Neuronal stem cell (in vitro differentiated cells): Measurements from ENCODE around the gene RUNX1.
A peak's percentile ranks its signal among the peaks of the same experiment; 100 is the strongest.

Source experiments
- DNase-seq: peaks from one replicate; pipeline ENCODE4 v3.0.0-alpha.2; 2013; ENCODE audit warnings: low spot score
- H2AFZ ChIP-seq: one replicate; pipeline ENCODE4 v1.6.1; 2013; ENCODE audit warnings: mild to moderate bottlenecking, low read length, inconsistent platforms
- H2AK5ac ChIP-seq: 2 replicates; pipeline ENCODE4 v1.6.1; 2013; ENCODE audit warnings: low read depth, mild to moderate bottlenecking, inconsistent platforms, low read length, moderate library complexity, mixed read lengths
- H2BK120ac ChIP-seq: 2 replicates; pipeline ENCODE4 v1.6.1; 2013; ENCODE audit warnings: low read depth, mild to moderate bottlenecking, inconsistent platforms, low read length, moderate library complexity, mixed read lengths
- H2BK12ac ChIP-seq: one replicate; pipeline ENCODE4 v1.6.1; 2013; ENCODE audit warnings: low read length, inconsistent platforms
- H2BK15ac ChIP-seq: 2 replicates; pipeline ENCODE4 v1.6.1; 2013; ENCODE audit warnings: mild to moderate bottlenecking, low read length, inconsistent platforms, mixed read lengths
- H2BK5ac ChIP-seq: one replicate; pipeline ENCODE4 v1.6.1; 2013; ENCODE audit warnings: inconsistent platforms, mild to moderate bottlenecking, low read length, moderate library complexity
- H3K14ac ChIP-seq: one replicate; pipeline ENCODE4 v1.6.1; 2013; ENCODE audit warnings: low read length, inconsistent platforms
- H3K18ac ChIP-seq: 2 replicates; pipeline ENCODE4 v1.6.1; 2013; ENCODE audit warnings: low read length, inconsistent platforms
- H3K23ac ChIP-seq: 2 replicates; pipeline ENCODE4 v1.6.1; 2013; ENCODE audit warnings: low read depth, mild to moderate bottlenecking, mixed read lengths, low read length, inconsistent platforms; ENCODE audit not compliant: poor library complexity
- H3K27ac ChIP-seq: replicated peaks from 3 replicates; pipeline ENCODE4 v1.5.1; 2013; ENCODE audit warnings: low read length, inconsistent platforms
- H3K27me3 ChIP-seq, 3 experiments: 2 replicates each; pipeline ENCODE4 v1.6.1; 2013; ENCODE audit warnings: low read length in 3 of 3, mild to moderate bottlenecking in 2 of 3, inconsistent platforms in 1 of 3, low read depth in 1 of 3, mixed read lengths in 1 of 3, moderate library complexity in 1 of 3; ENCODE audit not compliant: control insufficient read depth in 3 of 3, insufficient read depth in 3 of 3
- H3K36me3 ChIP-seq, 2 donors: replicated peaks in 1 of 2; 2 replicates each; pipeline ENCODE4 v1.6.1; 2013; ENCODE audit warnings: low read length in 2 of 2; ENCODE audit not compliant: control insufficient read depth in 2 of 2, insufficient read depth in 2 of 2
- H3K4ac ChIP-seq: 2 replicates; pipeline ENCODE4 v1.6.1; 2013; ENCODE audit warnings: inconsistent platforms, mild to moderate bottlenecking, low read length, moderate library complexity
- H3K4me1 ChIP-seq, 2 donors: 1 replicate in 1 of 2; 2 replicates in 1 of 2; pipeline ENCODE4 v1.6.1; 2013; ENCODE audit warnings: low read length in 2 of 2, low read depth in 1 of 2; ENCODE audit not compliant: control insufficient read depth in 2 of 2, insufficient read depth in 1 of 2
- H3K4me2 ChIP-seq: one replicate; pipeline ENCODE4 v1.6.1; 2013; ENCODE audit warnings: mild to moderate bottlenecking, low read length, inconsistent platforms; ENCODE audit not compliant: insufficient read depth, poor library complexity, severe bottlenecking
- H3K4me3 ChIP-seq, 2 donors: 2 replicates each; pipeline ENCODE4 v1.5.1; 2013; ENCODE audit warnings: low read length in 2 of 2, mild to moderate bottlenecking in 2 of 2, inconsistent platforms in 1 of 2, moderate library complexity in 1 of 2
- H3K79me1 ChIP-seq: one replicate; pipeline ENCODE4 v1.6.1; 2013; ENCODE audit warnings: low read depth, mild to moderate bottlenecking, inconsistent platforms, low read length, moderate library complexity
- H3K9ac ChIP-seq: one replicate; pipeline ENCODE4 v1.6.1; 2013; ENCODE audit warnings: mild to moderate bottlenecking, low read depth, low read length, inconsistent platforms; ENCODE audit not compliant: poor library complexity
- H3K9me3 ChIP-seq, 2 donors: replicated peaks in 1 of 2; 2 replicates each; pipeline versions ENCODE3 to v1.6.1; 2013; ENCODE audit warnings: low read length in 2 of 2, mild to moderate bottlenecking in 2 of 2, inconsistent platforms in 1 of 2, low read depth in 1 of 2, mixed read lengths in 1 of 2, moderate library complexity in 1 of 2; ENCODE audit not compliant: control insufficient read depth in 2 of 2, insufficient read depth in 1 of 2
- H4K8ac ChIP-seq: one replicate; pipeline ENCODE4 v1.6.1; 2013; ENCODE audit warnings: low read depth, mild to moderate bottlenecking, inconsistent platforms, low read length, moderate library complexity
- H4K91ac ChIP-seq: one replicate; pipeline ENCODE4 v1.6.1; 2013; ENCODE audit warnings: low read length, low read depth, mild to moderate bottlenecking, inconsistent platforms; ENCODE audit not compliant: poor library complexity
- WGBS, 2 donors: extraction: QIAGEN DNeasy Blood & Tissue Kit; methylation state at CpG; one replicate each; pipeline ENCODE4 v1.1.7; 2013; ENCODE audit warnings: missing lambda C conversion rate in 2 of 2, mixed read lengths in 1 of 2; ENCODE audit not compliant: insufficient read length in 2 of 2, insufficient replicate concordance in 1 of 2; ENCODE audit errors: extremely low coverage in 2 of 2; 5-methylcytosine and 5-hydroxymethylcytosine counted together

Gene RUNX1

DNA sequence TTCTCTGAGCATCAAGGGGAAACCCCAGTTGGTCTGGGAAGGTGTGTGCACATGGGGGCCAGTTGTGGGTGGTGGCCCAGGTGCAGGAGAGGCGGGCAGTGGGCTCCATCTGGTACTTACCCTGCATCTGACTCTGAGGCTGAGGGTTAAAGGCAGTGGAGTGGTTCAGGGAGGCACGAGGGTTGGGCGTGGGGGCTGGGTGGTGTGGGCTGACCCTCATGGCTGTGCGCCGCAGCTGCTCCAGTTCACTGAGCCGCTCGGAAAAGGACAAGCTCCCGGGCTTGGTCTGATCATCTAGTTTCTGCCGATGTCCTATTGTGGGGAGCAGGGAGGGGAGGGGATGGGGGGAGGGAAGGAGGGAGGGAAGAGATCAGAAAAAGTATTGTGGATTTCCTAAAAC lies 214.8 kb downstream of the RUNX1 start:
- no peak overlapping the region for H3K4ac ChIP-seq
- no CpG with 5 or more reads among the region's 9 CpGs for WGBS, 2 donors
- no peak overlapping the region for H3K14ac ChIP-seq
- H2AK5ac ChIP-seq: peak overlapping the region; percentile 26
- no peak overlapping the region for H2BK120ac ChIP-seq
- H2AFZ ChIP-seq: no peak overlapping the region
- DNase-seq: no peak
- H3K36me3 ChIP-seq: no peaks in the 10 kb centered on the region
- H3K4me1 ChIP-seq: peaks cover 0 to 11% of the 10 kb centered on the region in 2 donors
- H2BK12ac ChIP-seq: no peak overlapping the region
- no peaks in the 10 kb centered on the region for H3K79me1 ChIP-seq
- no peaks in the 10 kb centered on the region for H3K9me3 ChIP-seq
- no peak overlapping the region for H2BK5ac ChIP-seq
- H2BK15ac ChIP-seq: no peak overlapping the region
- H3K9ac ChIP-seq: no peak overlapping the region
- H4K91ac ChIP-seq: no peak overlapping the region
- no peak overlapping the region for H3K4me2 ChIP-seq
- H3K23ac ChIP-seq: no peak overlapping the region
- no peak overlapping the region for H4K8ac ChIP-seq
- no peak overlapping the region for H3K4me3 ChIP-seq
- no peak overlapping the region for H3K27ac ChIP-seq
- H3K27me3 ChIP-seq: no peaks in the 10 kb centered on the region
- H3K18ac ChIP-seq: peak overlapping the region; percentile 68

DNA sequence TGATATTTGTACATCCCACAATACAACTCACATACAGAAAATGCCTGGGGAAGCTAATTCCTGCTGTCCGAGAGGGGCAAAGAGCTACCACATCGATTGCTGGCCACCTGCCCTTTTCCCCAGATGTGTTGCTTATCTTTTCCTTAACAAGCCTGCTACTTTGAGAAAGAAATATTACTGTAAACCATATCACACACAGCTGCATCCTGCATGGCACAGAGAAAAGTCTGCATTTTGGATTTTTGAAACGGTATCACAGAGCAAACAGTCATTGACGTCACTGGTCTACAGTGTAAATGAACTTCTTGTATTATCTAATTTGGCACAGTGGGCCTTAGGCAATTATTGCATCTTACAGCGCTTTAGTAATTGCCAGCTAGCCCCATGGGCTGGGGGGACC lies 215.6 kb downstream of the RUNX1 start:
- Histone ChIP-seq H2BK12ac (no peak overlapping the region), H3K79me1 (no peaks in the 10 kb centered on the region), H2BK15ac (no peak overlapping the region), H3K23ac (no peak overlapping the region), H3K36me3 (no peaks in the 10 kb centered on the region), H4K91ac (no peak overlapping the region), H3K9me3 (no peaks in the 10 kb centered on the region), H3K14ac (no peak overlapping the region), H2BK5ac (no peak overlapping the region), H3K9ac (no peak overlapping the region), H3K4me3 (no peak overlapping the region), H3K27me3 (no peaks in the 10 kb centered on the region), H3K4me1 (peaks cover 0 to 11% of the 10 kb centered on the region in 2 donors), H3K4ac (no peak overlapping the region), H2BK120ac (no peak overlapping the region), H4K8ac (no peak overlapping the region), H3K4me2 (no peak overlapping the region), H2AK5ac (no peak overlapping the region), H2AFZ (no peak overlapping the region), H3K18ac (no peak overlapping the region), H3K27ac (no peak overlapping the region)
- no CpG with 5 or more reads among the region's 5 CpGs for WGBS, 2 donors
- no peak for DNase-seq

DNA sequence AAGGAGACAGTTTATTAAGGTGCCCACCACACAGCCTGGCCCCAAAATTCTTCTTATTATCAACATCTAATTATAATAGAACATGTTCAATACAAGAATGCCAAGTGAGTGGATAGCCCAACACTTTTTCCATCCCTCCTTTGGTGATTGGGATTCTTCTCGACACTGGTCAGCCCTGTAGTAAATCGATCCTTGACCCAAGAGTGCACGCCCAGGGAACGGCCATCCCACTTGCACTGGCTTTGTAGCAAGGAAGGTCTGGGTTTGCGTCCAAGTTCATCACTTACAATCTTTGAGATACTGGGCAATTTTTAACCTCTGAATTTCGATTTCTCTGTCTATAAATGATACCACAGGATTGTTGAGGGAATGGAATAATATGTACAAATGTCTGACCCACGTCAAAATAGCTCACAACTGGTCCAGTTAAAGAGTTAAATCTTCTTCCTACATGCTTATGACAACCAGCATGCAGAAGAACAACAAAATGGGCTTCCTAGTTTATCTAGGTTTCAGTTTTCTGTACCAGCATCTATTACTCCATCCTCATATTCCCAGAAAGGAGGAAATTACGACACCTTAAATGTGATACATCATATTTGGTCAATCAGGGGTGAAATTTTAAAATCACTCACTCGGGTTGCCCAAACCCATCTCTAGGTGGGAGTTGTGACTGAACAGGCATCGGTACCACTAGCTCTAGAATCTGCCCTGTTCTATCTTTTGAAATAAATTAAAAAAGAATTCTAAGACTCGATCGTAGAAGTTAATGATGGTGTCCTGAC lies 218.5 kb downstream of the RUNX1 start:
- H3K9ac ChIP-seq: no peak overlapping the region
- no peak overlapping the region for H2BK120ac ChIP-seq
- no peak overlapping the region for H3K23ac ChIP-seq
- no peaks in the 10 kb centered on the region for H3K36me3 ChIP-seq
- H3K4me3 ChIP-seq: no peak overlapping the region
- no peak for DNase-seq
- H3K27me3 ChIP-seq: no peaks in the 10 kb centered on the region
- no peak overlapping the region for H3K18ac ChIP-seq
- H2AFZ ChIP-seq: no peak overlapping the region
- peaks cover 0 to 5% of the 10 kb centered on the region in 2 donors for H3K4me1 ChIP-seq
- H4K8ac ChIP-seq: no peak overlapping the region
- no peak overlapping the region for H3K4me2 ChIP-seq
- H3K9me3 ChIP-seq: peaks cover 0 to 3% of the 10 kb centered on the region in 2 donors
- H2BK5ac ChIP-seq: no peak overlapping the region
- no peaks in the 10 kb centered on the region for H3K79me1 ChIP-seq
- no peak overlapping the region for H4K91ac ChIP-seq
- H3K4ac ChIP-seq: no peak overlapping the region
- no peak overlapping the region for H2BK12ac ChIP-seq
- H3K14ac ChIP-seq: no peak overlapping the region
- no CpG with 5 or more reads among the region's 12 CpGs for WGBS, 2 donors
- no peak overlapping the region for H2AK5ac ChIP-seq
- no peak overlapping the region for H2BK15ac ChIP-seq
- H3K27ac ChIP-seq: no peak overlapping the region

DNA sequence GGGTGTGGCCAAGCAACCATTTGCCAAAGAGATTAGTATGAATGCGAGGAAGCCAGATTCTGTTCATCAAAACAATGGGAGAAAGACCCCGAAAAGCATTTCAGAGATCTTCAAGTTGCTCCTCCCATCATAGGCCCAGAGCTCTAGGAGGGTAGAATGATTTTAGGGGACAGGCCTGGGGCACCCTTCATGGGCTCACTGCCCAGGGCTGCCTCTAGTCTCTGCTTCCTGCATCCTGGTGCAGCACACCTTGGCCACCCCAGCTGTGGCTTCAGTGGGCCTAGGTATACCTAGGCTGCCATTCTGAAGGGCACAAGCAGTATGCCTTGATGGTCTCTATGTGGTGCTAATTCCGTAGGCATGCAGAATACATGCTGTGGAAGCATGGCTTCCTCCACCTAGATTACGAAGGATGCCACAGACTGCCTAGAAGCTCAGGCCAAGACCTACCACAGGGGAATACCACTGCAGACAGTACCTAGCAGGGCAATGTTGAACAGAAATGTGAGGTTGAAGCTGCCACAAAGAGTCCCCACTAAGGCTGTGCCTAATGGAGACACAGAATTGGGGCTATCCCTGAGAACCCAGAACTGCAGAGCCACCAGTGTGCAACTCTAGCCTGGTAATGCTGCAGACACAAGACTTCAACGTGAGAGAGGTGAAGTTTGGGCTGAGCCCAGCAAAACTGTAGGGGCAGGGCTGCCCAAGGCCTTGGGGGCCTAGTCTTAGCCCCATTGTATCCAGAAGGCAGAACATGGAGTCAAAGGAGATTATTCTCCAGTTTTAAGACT lies 221.5 kb downstream of the RUNX1 start:
- peak overlapping the region; percentile 30 for H2BK12ac ChIP-seq
- H2AK5ac ChIP-seq: no peak overlapping the region
- H3K79me1 ChIP-seq: no peaks in the 10 kb centered on the region
- H2BK5ac ChIP-seq: no peak overlapping the region
- H3K36me3 ChIP-seq: no peaks in the 10 kb centered on the region
- H3K4ac ChIP-seq: no peak overlapping the region
- no peak overlapping the region for H3K9ac ChIP-seq
- no peak overlapping the region for H2BK15ac ChIP-seq
- H3K27ac ChIP-seq: no peak overlapping the region
- no peak overlapping the region for H3K18ac ChIP-seq
- no peak overlapping the region for H4K91ac ChIP-seq
- H3K27me3 ChIP-seq: no peaks in the 10 kb centered on the region
- H3K4me3 ChIP-seq: no peak overlapping the region
- no CpG with 5 or more reads among the region's 5 CpGs for WGBS, 2 donors
- no peak for DNase-seq
- H3K14ac ChIP-seq: peak overlapping the region; percentile 15
- no peak overlapping the region for H2AFZ ChIP-seq
- H3K4me1 ChIP-seq: no peaks in the 10 kb centered on the region
- no peak overlapping the region for H2BK120ac ChIP-seq
- no peak overlapping the region for H3K4me2 ChIP-seq
- H3K23ac ChIP-seq: no peak overlapping the region
- H3K9me3 ChIP-seq: peaks cover 0 to 3% of the 10 kb centered on the region in 2 donors
- no peak overlapping the region for H4K8ac ChIP-seq
